OCI-LY7 (cell line): ENCODE results near the gene NDN. TPM values are rescaled to one million over a fixed set of nuclear protein-coding genes. Genes with fewer than 3 reads are reported as not detected.

Experiments
- BruUV-seq: library from RNA; stranded (reverse); fragments of 400-500 nt; replicated peaks from 2 replicates; lab custom pipeline; 2021; lab: Mats Ljungman, UMichigan
- CTCF ChIA-PET: fragments of 300-600 bp; sonication (Branson Sonifier 250); formaldehyde crosslinking; loops from one replicate; lab custom pipeline; 2022; ENCODE audit warnings: antibody characterized with exemption; ENCODE audit not compliant: unreplicated experiment; lab: Charles Lee
- POLR2A ChIA-PET: fragments of 300-600 bp; sonication (Branson Sonifier 250); formaldehyde crosslinking; loops from one replicate; lab custom pipeline; 2022; ENCODE audit warnings: antibody characterized with exemption; lab: Charles Lee
- DNase-seq: peaks from one replicate; pipeline ENCODE4 v3.0.0-alpha.2; 2015; ENCODE audit warnings: low spot score
- H2AFZ ChIP-seq: fragments of 200-600 bp; sonication (generic), shearing (Covaris generic); 2 replicates; pipeline ENCODE4 v1.6.1; 2014; ENCODE audit warnings: mild to moderate bottlenecking, antibody characterized with exemption, low read length, moderate library complexity
- H3K27ac ChIP-seq: fragments of 200-600 bp; sonication (generic); 2 replicates; pipeline ENCODE4 v1.5.1; 2014; ENCODE audit warnings: mixed run types, low read depth, mild to moderate bottlenecking, moderate library complexity, low read length, inconsistent platforms; ENCODE audit not compliant: poor library complexity, severe bottlenecking
- H3K36me3 ChIP-seq: fragments of 200-600 bp; sonication (generic); 2 replicates; pipeline ENCODE4 v1.6.1; 2014; ENCODE audit warnings: mild to moderate bottlenecking, antibody characterized with exemption, low read length, moderate library complexity, mixed read lengths; ENCODE audit not compliant: insufficient read depth
- H3K4me1 ChIP-seq: fragments of 200-600 bp; sonication (generic); 2 replicates; pipeline ENCODE4 v1.5.1; 2014; ENCODE audit warnings: mild to moderate bottlenecking, low read length; ENCODE audit not compliant: insufficient read depth, poor library complexity, severe bottlenecking
- H3K4me2 ChIP-seq: fragments of 200-600 bp; sonication (generic); 2 replicates; pipeline ENCODE4 v1.6.1; 2014; ENCODE audit warnings: mild to moderate bottlenecking, low read length
- H3K4me3 ChIP-seq: fragments of 200-600 bp; sonication (generic); 2 replicates; pipeline ENCODE4 v1.5.1; 2014; ENCODE audit warnings: mild to moderate bottlenecking, low read depth, low read length; ENCODE audit not compliant: poor library complexity, severe bottlenecking
- H3K79me2 ChIP-seq: fragments of 200-600 bp; sonication (generic); 2 replicates; pipeline ENCODE4 v1.6.1; 2016; ENCODE audit warnings: low read depth, mild to moderate bottlenecking, low read length, moderate library complexity, mixed read lengths; ENCODE audit not compliant: insufficient read depth
- H3K9me2 ChIP-seq: fragments of 200-600 bp; sonication (generic); 2 replicates; pipeline ENCODE4 v1.6.1; 2016; ENCODE audit warnings: mild to moderate bottlenecking, low read length, mixed read lengths; ENCODE audit not compliant: insufficient read depth
- H3K9me3 ChIP-seq: fragments of 200-600 bp; sonication (generic); 2 replicates; pipeline ENCODE4 v1.6.1; 2014; ENCODE audit warnings: mild to moderate bottlenecking, mixed run types, low read length, mixed read lengths
- H4K20me1 ChIP-seq: fragments of 200-600 bp; sonication (generic); 2 replicates; pipeline ENCODE4 v1.6.1; 2014; ENCODE audit warnings: mild to moderate bottlenecking, antibody characterized with exemption, low read length, moderate library complexity, mixed read lengths; ENCODE audit not compliant: insufficient read depth
- CTCF ChIP-seq: fragments of 200-600 bp; sonication (generic); conservative IDR thresholded peaks from 2 replicates; pipeline ENCODE4 v1.5.1; 2014; ENCODE audit warnings: mild to moderate bottlenecking, antibody characterized with exemption, low read length, moderate library complexity, mixed read lengths
- EZH2phosphoT487 ChIP-seq: fragments of 200-600 bp; sonication (generic); IDR thresholded peaks from 2 replicates; pipeline ENCODE4 v1.6.1; 2018; ENCODE audit warnings: low read depth, borderline replicate concordance, mild to moderate bottlenecking, mixed run types, antibody characterized with exemption, low read length, moderate library complexity, mixed read lengths
- intact Hi-C: fragments of 100-400 bp; cut with micrococcal nuclease; formaldehyde crosslinking; loops from one replicate; pipeline ENCODE4 v1.10.0; 2022; ENCODE audit not compliant: unreplicated experiment
- total RNA-seq, 2 experiments: library from RNA; depleted of rRNA in 1 of 2; stranded (reverse); fragments of >200 nt in 1 of 2; shearing (Covaris generic) in 1 of 2; gene quantifications; 2 replicates each; pipeline ENCODE4 v1.2.3, GENCODE V29; 2014 to 2022

The NDN gene
- total RNA-seq, 2 experiments from 2014 or later: not detected

GRCh38 chr15:23690450-23690852, 3.3 kb upstream of the NDN start:
- H3K4me1 ChIP-seq: no peaks in the 10 kb centered on the region
- no peaks in the 10 kb centered on the region for H3K9me3 ChIP-seq
- no peak overlapping the region for H2AFZ ChIP-seq
- CTCF ChIA-PET: no interaction called here
- no peak overlapping the region for H3K4me3 ChIP-seq
- no peaks in the 10 kb centered on the region for H3K36me3 ChIP-seq
- TF ChIP-seq EZH2phosphoT487 (no peak), CTCF (no peak)
- no peaks in the 10 kb centered on the region for H3K79me2 ChIP-seq
- intact Hi-C loops: no loop called here
- no peaks in the 10 kb centered on the region for H3K9me2 ChIP-seq
- H3K27ac ChIP-seq: no peak overlapping the region
- DNase-seq: no peak
- POLR2A ChIA-PET: interaction anchor here (0.5 kb wide), 1 partner anchor 287 kb away, joined by 4 read pairs; no protein-coding TSS in a partner anchor
- BruUV-seq: no TSS peak
- no peaks in the 10 kb centered on the region for H4K20me1 ChIP-seq
- H3K4me2 ChIP-seq: no peak overlapping the region

- no peak overlapping the region for H3K27ac ChIP-seq
- H3K36me3 ChIP-seq: no peaks in the 10 kb centered on the region
- H3K4me2 ChIP-seq: no peak overlapping the region
- no peaks in the 10 kb centered on the region for H4K20me1 ChIP-seq
- H3K4me3 ChIP-seq: no peak overlapping the region
- H3K4me1 ChIP-seq: no peaks in the 10 kb centered on the region
- no TSS peak for BruUV-seq
- ChIA-PET POLR2A (interaction anchor here (0.5 kb wide), 1 partner anchor 286 kb away, joined by 4 read pairs; no protein-coding TSS in a partner anchor), CTCF (no interaction called here)
- intact Hi-C loops: no loop called here
- H3K9me3 ChIP-seq: no peaks in the 10 kb centered on the region
- H3K9me2 ChIP-seq: no peaks in the 10 kb centered on the region
- no peak for TF ChIP-seq CTCF
- TF ChIP-seq EZH2phosphoT487: no peak
- H3K79me2 ChIP-seq: no peaks in the 10 kb centered on the region
- no peak for DNase-seq
- no peak overlapping the region for H2AFZ ChIP-seq
Measured at GRCh38 chr15:23690015-23690414, 2.9 kb upstream of the NDN start.

DNA sequence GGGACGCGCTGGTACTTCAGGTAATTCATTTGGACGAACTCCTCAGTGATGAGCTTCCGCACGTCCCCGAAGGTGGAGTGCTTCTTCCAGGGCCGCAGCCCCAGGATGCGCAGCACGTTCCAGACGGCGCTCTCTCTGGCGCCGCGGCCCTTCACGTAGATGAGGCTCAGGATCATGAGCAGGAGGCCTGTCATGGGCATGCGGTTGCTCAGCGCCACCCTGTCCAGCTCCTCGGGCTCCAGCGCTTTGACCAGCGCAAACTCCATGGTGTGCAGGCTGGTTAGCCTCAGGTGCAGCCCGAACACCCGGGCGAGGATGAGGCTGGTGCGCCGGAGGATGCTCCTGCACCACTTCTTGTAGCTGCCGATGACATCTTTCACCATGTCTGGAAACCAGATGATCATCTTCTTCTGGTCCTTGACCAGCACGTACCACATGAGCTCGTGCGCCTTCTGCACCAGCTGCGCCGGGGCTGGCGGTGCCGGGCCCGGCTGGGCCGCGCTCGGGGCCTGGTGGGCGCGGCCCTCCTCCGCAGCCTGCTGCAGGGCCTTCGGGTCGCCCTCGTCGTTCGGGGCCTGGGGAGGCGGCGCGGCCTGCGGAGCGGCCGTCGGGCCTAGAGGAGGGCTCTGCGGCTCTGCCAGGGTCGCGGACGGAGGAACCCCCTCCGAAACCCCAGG, 501 bp downstream of the NDN start:
- H3K4me2 ChIP-seq: no peak overlapping the region
- H3K4me3 ChIP-seq: no peak overlapping the region

More for the DNA sequence above, 501 bp downstream of the NDN start:
- Histone ChIP-seq H3K36me3 (no peaks in the 10 kb centered on the region), H3K9me3 (no peaks in the 10 kb centered on the region), H3K79me2 (no peaks in the 10 kb centered on the region), H3K4me1 (no peaks in the 10 kb centered on the region), H3K27ac (no peak overlapping the region), H2AFZ (no peak overlapping the region), H4K20me1 (no peaks in the 10 kb centered on the region), H3K9me2 (no peaks in the 10 kb centered on the region)
- TF ChIP-seq CTCF (no peak), EZH2phosphoT487 (no peak)
- intact Hi-C loops: loop anchor here (10.0 kb wide), 1 partner anchor 48 kb away; no protein-coding TSS in a partner anchor
- POLR2A ChIA-PET: no interaction called here
- CTCF ChIA-PET: no interaction called here
- DNase-seq: no peak
- BruUV-seq: no TSS peak
